GOT3 (cell line): ENCODE results near the gene SERPINH1.

Experiments used
- DNase-seq: peaks from one replicate; lab custom pipeline; 2025; ENCODE audit warnings: mixed read lengths; lab: John Stamatoyannopoulos, UW

SERPINH1 gene

DNA sequence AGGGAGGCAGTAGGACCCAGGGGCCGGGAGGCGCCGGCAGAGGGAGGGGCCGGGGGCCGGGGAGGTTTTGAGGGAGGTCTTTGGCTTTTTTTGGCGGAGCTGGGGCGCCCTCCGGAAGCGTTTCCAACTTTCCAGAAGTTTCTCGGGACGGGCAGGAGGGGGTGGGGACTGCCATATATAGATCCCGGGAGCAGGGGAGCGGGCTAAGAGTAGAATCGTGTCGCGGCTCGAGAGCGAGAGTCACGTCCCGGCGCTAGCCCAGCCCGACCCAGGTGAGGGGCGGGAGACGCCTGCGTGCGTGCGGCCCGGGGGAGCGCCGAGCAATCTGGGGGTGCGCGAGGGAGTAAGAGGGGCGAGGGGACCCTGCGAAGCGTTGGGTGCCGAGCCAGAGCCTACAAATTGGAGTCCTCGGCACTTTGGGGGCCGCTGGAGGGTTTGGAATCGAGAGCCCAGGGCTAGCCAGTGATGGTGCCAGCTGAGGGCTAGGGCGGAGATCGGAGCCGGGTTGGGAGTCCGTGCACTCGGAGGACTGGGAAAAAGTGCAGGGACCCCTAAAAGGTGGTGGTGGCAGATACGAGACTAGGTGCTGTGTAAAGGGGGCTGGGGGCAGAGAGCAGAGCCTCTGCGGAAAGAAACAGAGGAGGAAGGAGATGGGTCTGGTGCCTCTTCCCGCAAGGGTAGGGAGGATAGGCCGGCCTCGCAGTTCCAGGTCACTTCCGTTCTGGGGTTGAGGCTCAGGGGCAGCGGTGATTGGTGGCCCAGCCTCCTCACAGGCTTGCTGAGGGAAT lies at the start of gene SERPINH1:
TSS of gene SERPINH1 (plus strand) at position 206 of the 788 bp plus-strand sequence. CDS start 4,097 bp downstream, outside the sequence.
- DNase-seq: peak; percentile 28

DNA sequence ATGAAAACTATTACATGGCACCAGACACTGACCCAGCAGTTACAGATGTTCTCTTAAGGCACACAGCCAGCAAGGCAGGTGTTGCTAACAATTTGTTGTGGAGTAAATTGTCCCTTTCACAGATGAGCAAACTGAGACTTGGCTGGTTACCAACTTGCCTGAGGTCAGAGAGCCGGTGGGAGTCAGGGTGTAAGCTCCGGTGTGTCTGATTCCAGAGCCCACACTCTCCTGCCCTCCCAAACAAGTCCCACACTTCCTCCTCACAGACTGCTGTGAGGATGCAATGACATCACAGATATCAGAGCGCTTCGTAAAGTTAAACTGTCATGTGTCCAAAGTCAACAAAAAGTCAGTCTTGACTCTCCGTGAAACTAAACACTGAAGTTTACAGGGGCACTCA lies 48.8 kb upstream of the SERPINH1 start:
- no peak for DNase-seq

DNA sequence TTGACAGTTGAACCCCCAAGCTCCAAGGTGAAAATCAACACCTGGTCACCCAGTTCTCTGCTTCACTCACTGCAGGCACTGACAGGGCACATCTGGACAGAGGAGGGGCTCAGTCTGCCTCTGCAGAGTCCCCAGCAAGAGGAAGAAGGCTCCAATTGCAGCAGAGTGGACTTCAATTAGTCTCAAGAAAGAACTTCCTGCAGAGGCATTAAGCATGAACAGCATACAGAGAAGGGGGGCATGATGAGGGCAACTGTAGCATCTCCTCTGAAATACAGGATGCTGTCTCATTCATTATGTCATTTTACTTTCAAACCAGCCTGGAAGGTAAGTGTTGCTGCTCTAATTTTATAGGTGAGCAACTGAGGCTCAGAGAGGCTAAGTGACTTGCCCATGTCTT lies 47.5 kb upstream of the SERPINH1 start:
- no peak for DNase-seq

DNA sequence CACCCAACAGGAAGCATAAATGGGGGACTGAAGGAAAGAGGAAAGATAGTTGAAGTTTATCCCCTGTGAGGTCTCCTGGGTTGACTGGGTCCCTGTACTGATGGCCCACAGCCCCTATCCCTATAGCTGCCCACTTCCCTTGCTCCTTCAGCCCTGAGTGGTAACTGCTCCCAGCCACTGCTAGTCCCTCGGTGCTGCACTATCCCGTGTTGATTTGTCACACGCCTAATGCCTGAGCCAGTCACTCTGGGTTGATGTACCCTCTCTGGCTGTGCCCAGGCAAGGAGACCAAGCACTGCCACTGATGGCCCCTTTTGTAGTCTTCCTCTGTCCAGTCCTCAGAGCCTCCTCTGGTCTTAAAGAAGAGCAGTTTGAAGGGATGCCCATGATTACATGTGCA lies 45.9 kb upstream of the SERPINH1 start:
- no peak for DNase-seq

DNA sequence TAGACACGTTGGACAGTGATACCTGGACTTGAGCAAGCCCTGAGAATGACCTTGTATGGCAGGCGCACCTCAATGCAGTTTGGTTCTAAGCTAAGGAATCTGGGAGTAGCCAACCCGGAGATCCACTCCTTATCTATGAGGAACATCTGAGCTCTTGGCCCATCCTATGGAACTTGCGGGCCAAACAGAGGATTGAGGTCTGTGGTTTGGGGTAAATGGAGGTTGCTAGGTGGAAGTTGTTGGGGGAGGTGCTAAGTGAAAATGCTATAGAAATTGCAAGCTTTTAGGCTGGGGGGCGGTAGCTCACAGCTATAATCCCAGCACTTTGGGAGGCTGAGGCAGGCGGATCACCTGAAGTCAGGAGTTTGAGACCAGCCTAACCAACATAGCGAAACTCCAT lies 45.2 kb upstream of the SERPINH1 start:
- DNase-seq: no peak

DNA sequence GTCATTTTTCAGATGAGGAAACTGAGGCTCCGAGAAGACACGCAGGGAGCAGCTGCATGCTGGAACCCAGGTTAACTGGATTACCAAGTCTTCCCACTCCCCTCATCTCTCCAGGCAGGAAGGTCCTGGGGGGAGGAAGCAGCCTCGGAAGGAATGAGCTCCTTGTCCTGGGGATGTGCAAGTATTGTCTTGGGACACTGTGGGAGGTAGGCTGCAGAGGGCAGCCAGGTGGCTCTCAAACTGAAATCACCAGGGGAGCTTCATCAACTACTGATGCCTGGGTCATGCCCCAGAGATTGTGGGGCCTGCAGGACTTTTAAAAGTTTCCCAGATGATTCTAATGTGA lies 43.9 kb upstream of the SERPINH1 start:
- DNase-seq: no peak

DNA sequence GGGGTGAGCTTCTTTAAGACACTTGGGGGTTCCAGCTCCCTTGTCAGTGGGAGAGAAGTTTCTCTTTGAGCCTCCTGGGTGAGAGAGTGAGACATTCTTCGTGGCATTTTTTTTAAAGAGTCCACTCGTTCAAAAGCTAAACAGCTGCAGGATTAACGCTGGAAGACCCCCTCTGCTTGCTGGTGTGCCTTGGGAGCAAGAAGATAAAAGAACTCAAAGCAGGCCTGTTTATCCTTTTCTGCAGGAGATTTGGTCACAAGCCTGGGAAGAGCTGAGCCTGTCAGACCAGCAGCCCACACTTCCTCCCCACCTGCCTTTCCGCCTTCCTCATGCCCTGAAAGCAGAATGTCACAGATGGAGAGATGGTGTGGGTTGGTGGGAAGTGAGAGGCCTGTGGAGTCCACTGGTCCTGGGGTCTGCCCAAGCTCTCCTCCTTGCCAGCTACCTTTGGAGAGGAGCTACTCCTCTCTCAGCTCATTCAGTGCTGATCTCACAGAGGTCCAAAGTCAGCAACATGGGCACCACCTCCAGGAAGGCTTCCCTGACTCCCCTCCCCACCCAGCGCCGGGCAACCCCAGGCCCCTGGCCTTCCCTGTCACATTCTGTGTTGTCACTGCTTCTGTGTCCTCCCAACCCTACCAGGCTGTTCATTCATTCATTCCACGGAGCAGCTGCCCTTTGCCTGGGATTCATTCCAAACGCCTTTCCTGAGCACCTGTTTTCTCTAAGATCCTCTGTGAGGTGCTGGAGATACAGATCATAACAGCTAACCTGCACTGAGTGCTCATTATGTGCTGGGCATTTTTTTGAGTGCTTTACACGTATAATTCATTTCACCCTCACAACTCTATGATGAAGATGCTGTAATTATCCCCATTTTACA lies 43.0 kb upstream of the SERPINH1 start:
- no peak for DNase-seq

DNA sequence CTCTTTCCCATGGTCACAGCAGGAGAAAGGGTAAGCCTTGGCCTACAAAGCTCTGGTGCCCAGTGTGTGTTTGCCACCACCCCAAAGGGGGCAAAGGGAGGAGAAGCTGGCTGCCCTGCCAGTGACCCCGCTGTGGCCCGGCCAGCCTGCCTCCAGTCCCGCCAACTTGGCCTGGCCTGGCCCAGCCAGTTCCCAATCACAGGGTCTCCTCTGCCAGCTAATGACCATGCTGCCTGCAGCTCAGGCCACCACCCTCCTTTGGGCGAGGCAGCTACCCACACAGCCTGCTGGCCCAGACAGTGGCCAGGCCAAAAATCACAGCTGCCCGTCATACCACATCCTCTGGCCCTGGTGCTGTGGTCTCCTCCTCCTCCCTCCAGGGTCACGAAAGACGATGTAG lies 41.4 kb upstream of the SERPINH1 start:
- no peak for DNase-seq

DNA sequence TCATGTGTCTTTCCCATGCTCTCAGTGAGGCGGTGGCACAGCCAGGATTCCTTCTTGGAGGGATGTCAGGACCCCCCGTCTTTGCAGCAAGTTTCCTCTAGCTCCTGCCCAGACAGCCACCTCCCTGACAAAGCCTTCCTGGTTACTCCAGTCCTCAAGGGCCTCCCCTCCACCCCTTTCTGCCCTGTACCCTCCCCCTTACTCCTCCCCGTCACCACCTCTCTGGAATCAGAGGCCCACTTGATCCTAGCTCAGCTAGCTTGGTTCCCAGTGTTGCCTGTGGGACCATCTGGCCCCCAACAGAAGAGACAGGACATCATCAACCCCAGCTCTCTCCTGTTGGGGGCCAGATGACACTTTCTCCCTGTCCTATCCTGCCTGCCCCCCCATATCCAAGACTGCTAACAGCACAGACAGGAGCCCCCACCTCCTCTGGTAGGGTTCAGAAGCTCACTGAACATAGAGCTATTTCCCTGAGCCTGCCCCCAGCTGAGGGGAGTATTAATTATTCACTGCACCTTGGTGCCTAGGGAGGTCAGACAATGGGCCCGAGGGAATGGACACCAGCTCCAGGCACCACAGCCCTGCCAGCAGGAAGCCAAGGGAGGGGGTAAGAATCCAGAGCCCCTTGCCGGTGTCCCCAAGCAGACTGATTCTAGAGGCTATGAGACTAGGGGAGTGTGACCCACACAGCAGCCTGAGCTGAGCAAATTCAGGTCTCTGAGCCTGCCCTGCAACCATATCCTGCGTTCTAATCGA lies 39.6 kb upstream of the SERPINH1 start:
- no peak for DNase-seq

DNA sequence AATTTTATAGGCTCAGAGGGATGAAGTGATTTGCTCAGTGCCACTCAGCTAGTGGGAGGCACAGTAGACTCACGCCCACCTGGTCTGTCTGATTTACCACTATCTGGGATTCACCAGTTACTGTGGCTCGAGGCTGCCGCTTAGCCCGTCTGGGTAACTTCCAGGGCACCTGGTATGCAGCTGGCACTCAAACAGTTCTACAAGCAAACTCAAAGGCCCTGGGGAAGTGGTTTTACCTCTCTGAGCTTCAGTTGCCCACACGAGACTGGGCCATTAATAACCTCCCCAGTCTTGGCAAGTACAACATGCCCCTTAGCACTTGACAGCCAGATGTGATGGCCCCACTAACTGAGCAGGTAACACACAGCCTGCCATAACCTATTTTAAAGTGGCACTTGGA lies 38.9 kb upstream of the SERPINH1 start:
- no peak for DNase-seq

DNA sequence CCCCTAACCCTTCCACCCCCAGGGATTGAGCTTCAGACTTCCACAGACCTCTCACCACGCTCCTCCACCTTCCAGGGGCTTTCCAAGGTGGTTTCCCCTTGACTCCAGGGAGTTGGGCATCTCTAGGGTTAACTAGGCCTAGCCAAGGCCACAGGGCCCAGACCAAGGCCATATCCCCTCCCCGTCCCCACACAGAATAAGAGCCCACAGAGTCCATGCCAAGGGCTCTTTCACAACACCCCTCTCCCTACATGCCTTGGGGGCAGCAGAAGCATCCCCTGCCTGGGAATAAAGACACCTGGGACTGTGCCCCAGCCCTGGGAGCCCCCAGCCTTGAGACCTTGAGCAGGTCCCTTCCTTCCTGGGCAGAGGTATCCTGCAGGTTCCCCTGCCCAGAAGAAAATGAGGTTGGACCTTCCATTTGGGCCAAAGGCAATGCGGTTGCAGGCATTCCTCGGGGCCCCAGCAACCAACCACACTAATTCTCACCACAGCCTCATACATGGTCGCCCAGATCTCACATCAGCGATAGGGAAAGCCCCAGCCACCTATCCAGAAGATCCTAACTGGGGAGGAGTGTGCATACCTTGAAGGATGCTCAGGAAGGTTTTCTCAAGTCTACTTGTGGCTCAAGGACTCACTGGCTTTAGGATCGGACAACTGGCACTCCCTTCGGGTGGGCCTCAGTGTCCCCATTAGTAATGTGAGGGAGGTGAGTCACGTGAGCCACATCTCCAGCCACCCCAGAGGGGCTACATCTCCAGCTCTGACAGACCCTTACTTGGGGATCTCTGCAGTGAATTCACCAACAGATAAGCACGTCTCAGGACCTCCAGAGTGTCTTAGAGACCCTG lies 38.0 kb upstream of the SERPINH1 start:
- no peak for DNase-seq

DNA sequence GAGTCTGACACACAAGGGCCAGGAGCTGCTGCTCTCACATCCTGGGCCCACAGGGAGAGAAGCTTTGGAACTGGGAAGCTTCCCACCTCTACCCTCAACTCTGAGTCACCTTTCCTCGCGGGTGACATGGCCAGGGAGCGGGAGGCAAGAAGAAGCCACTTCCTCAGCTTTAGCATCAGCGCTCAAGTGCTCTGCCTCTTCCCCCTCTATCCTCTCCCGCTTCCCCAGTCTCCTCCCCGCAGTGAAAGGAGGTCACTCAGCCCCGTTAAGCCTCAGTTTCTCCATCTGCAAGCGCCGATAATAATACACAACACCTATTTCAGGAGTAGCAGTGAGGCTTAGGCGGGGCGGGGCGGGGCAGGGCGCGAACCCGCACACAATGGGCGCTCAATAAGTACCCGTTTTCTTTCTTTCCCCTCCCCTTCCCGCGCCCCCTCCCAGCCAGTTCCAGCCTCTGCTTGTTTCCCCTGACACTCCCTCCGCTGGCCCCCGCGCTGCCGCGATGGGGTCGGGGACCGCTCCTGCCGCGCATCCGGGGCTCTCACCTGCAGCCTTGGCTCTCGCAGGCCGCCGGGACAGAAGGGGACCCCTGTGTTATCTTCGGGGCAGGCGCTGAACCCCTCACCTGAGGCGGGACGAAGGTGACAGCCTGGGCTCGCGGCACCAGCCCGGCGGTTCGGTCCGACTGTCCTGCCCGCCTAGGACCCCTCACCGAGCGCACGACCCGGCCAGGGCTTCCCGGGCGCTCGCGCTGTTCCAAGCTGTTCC lies 37.2 kb upstream of the SERPINH1 start:
- no peak for DNase-seq

DNA sequence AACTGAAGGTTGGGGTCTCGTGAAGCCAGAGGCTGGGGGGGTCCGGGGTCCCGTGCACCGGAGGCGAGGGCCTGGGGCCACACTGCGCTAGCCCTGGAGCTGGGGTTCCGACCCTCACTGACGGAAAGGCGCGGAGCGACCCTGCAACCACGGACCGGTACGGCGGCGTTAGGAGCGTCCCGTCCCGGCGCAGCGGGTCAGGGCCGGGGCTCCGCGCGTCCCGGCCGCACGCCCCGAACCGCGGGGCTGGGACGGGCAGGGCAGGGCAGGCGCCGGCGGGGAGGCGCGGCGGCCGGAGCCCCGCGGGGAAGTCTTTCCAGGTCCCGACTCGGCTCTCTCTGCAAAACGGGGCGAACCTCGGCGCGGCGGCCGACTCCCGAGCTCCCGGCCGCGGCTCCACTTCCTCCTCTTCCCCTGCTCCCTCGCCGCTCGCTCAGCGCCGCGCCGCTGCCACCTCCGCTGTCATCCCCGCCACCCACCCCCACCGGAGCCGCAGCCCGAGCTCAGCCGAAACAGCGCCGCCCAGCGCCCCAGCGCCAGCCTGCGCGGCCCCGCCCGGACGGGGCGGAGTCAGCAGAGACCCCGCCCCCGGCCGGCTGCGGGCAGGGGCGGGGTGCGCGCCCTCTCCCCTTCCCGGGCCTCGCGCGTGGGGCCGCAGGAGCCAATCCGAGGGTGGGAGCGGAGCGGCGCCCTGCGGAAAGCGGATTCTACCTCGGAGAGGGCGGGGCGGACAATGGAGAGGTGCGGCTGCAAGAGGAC lies 36.4 kb upstream of the SERPINH1 start, which contains the start of gene GDPD5:
TSS of gene GDPD5 (minus strand) at position 509 of the 759 bp plus-strand sequence. CDS start 48,206 bp downstream, outside the sequence.
- DNase-seq: no peak

DNA sequence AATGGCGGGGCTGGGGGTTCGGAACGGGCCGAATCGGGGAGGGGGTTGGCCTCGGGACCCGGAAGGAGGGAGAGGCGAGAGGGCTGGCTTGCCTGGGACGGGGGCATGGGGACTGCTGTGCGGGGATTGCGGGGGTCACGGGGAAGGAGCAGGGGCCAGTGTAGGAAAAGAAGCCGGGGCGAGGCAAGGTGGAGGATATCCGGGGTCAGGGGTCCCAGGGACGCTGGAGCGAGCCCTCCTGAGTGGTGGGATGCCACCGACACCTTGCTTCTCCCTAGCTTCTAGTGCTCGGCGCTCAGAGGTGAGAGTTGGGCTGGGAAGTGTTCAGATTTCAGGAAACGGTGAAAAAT lies 35.9 kb upstream of the SERPINH1 start:
- DNase-seq: no peak

DNA sequence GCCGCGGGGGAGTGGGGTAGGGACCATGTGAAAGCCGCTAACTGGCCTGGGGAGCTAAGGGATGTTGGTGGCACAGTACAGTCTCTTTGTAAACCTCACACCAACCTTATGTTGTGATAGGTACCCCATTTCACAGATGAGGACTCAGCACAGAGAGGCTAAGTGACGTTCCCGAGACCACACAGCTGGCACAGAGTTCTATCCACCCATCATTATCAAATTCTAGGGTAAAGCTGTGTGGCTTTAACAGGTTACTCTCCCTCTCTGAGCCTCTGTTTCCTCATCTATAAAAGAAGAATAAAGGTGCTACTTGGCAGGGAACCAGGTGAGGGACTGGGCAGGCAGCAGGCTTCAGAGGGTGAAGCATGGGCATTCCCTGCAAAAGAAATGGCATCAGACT lies 34.9 kb upstream of the SERPINH1 start:
- DNase-seq: no peak

DNA sequence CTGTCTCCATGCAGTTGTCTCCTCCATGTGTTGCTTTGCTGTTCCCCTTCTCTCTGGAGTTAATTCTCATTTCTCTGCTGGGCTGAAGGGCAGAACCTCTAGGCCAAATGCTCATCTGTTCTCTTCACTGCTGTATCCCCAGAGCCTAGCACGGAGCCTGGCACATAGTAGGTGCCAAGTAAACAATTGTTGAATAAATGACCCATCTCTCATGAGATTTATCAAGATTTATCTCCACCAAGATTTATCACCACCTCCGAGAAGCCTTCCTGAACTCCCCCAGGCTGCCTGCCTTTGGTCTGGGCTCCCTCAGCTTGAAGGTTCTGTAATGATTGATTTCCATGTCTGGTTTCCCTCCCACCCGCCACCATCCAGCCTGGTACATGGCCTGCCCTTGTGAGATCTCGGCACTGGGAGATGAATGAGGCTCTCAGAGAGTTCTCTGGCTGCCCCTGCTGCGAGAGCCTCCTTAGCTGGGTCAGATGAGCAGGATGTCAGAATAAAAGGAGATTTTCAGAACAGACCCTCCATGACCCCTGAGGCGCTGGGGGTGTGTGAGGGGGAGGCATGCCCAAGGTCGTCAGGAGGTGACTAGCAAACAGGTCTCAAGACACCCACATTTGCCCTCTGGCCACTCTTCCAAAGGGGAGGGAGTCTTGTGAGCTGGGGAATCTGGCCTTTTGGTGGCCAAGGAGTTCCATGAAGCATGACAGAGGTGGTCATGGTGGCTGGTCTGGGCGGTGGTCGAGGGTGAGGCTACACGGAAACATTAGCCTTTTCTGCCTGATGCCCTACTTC lies 33.9 kb upstream of the SERPINH1 start:
- no peak for DNase-seq

DNA sequence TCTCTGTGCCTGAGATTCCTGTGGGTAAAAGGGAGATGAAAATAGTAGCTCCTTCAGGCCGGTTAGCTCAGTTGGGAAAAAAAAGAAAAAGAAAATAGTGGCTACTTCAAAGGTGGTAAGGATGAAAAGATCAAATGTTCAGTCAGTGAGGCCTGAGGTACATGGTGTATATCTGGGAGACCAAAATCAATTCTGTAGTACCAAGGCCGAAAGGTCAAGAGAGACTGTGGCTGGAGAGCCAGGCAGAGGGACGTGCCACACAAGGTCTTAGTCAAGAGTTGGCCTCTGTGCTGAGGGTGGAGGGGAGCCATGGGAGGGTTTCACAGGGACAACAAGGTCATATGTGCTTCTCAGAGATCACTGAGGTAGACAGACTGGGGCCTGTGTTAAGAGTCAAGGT lies 31.5 kb upstream of the SERPINH1 start:
- DNase-seq: no peak

DNA sequence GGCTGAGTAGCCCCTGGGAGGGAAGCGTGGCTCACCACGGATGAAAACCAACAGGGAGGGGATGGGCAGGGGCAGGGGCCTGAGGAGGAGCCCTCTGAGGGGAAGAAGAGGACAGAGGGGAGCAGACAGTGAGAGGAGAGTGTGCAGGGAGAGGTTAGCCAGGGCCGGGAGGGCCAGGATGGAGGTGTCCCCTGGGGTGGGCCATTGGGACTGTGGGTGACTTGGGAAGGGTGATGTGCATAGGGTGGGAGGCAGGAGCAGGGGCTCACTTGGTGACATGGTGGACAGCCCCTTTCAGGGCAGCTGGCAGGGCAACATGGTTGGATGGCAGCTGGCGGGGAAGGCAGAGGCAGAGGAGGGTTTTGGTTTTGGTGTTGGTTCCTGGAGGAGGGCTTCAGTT lies 30.7 kb upstream of the SERPINH1 start:
- no peak for DNase-seq
